GM12878 (cell line): Measurements from ENCODE around the gene SLC23A1. TPM values are rescaled to one million over a fixed set of nuclear protein-coding genes. Genes with fewer than 3 reads are reported as not detected.

ENCODE experiments used
- ATF7 ChIP-seq: fragments of 450-650 bp; IDR thresholded peaks from 2 replicates; pipeline ENCODE4 v1.6.1; 2016; ENCODE audit warnings: low read depth, mild to moderate bottlenecking
- CTCF ChIP-seq, 3 experiments: IDR thresholded peaks in 2 of 3; conservative IDR thresholded peaks in 1 of 3; 2 replicates each; pipeline ENCODE4 v1.5.1; 2011; ENCODE audit warnings: low read depth in 3 of 3, low read length in 3 of 3, mild to moderate bottlenecking in 3 of 3, control low read depth in 2 of 3, moderate library complexity in 2 of 3, inconsistent platforms in 1 of 3, mixed read lengths in 1 of 3; ENCODE audit not compliant: control insufficient read depth in 2 of 3, insufficient read depth in 1 of 3; ENCODE audit errors: extremely low read depth in 1 of 3
- DPF2 ChIP-seq: fragments of 450-650 bp; IDR thresholded peaks from 2 replicates; pipeline ENCODE4 v1.6.1; 2017; ENCODE audit warnings: mild to moderate bottlenecking
- E4F1 ChIP-seq: fragments of 450-650 bp; IDR thresholded peaks from 2 replicates; pipeline ENCODE4 v1.6.1; 2018; ENCODE audit warnings: borderline replicate concordance, mild to moderate bottlenecking; ENCODE audit not compliant: partially characterized antibody
- EZH2 ChIP-seq: IDR thresholded peaks from 2 replicates; pipeline ENCODE4 v1.6.1; 2012; ENCODE audit warnings: low read depth, mild to moderate bottlenecking, control low read depth, inconsistent platforms, low read length, borderline replicate concordance; ENCODE audit not compliant: control insufficient read depth
- GABPA ChIP-seq: IDR thresholded peaks from 2 replicates; pipeline ENCODE4 v1.6.1; 2014; ENCODE audit warnings: antibody characterized with exemption, low read depth, mild to moderate bottlenecking, inconsistent platforms
- GATAD2B ChIP-seq: fragments of 450-650 bp; conservative IDR thresholded peaks from 2 replicates; pipeline ENCODE4 v1.6.1; 2017; ENCODE audit warnings: low read depth, mild to moderate bottlenecking, moderate library complexity
- IKZF1 ChIP-seq: fragments of 450-650 bp; conservative IDR thresholded peaks from 2 replicates; pipeline ENCODE4 v1.6.1; 2017; ENCODE audit warnings: antibody characterized with exemption, mild to moderate bottlenecking
- IKZF2 ChIP-seq, 2 experiments: fragments of 450-650 bp; IDR thresholded peaks; 2 replicates each; pipeline ENCODE4 v1.6.1; 2017; ENCODE audit warnings: mild to moderate bottlenecking in 2 of 2, moderate library complexity in 2 of 2
- IRF4 ChIP-seq: IDR thresholded peaks from 2 replicates; pipeline ENCODE4 v1.6.1; 2011; ENCODE audit warnings: low read depth, low read length
- MAX ChIP-seq: IDR thresholded peaks from 2 replicates; pipeline ENCODE4 v1.6.1; 2012; ENCODE audit warnings: low read depth, low read length, improper control_type of control experiment
- MEF2A ChIP-seq: IDR thresholded peaks from 2 replicates; pipeline ENCODE4 v1.6.1; 2011; ENCODE audit warnings: low read depth, mild to moderate bottlenecking, low read length, moderate library complexity; ENCODE audit not compliant: insufficient read depth
- NR2C2 ChIP-seq: IDR thresholded peaks from 2 replicates; pipeline ENCODE4 v1.6.1; 2011; ENCODE audit warnings: borderline replicate concordance, low read depth; ENCODE audit not compliant: control insufficient read depth, insufficient read length
- PML ChIP-seq: IDR thresholded peaks from 2 replicates; pipeline ENCODE4 v1.6.1; 2012; ENCODE audit warnings: low read length, inconsistent platforms
- POLR2AphosphoS2 ChIP-seq: IDR thresholded peaks from 2 replicates; pipeline ENCODE4 v1.6.1; 2011; ENCODE audit warnings: low read depth, mild to moderate bottlenecking, low read length, improper control_type of control experiment, moderate library complexity
- RB1 ChIP-seq: fragments of 450-650 bp; formaldehyde crosslinking; IDR thresholded peaks from 2 replicates; pipeline ENCODE4 v1.6.1; 2017; ENCODE audit warnings: mild to moderate bottlenecking, borderline replicate concordance
- REST ChIP-seq: IDR thresholded peaks from 2 replicates; pipeline ENCODE4 v1.6.1; 2012; ENCODE audit warnings: mild to moderate bottlenecking, low read depth, low read length
- SIX5 ChIP-seq: IDR thresholded peaks from 2 replicates; pipeline ENCODE4 v1.6.1; 2011; ENCODE audit warnings: mild to moderate bottlenecking, low read depth, low read length, moderate library complexity; ENCODE audit not compliant: severe bottlenecking
- TCF12 ChIP-seq: IDR thresholded peaks from 2 replicates; pipeline ENCODE4 v1.6.1; 2011; ENCODE audit warnings: low read depth, mild to moderate bottlenecking, low read length
- ZBED1 ChIP-seq: IDR thresholded peaks from 2 replicates; pipeline ENCODE4 v1.6.1; 2016; ENCODE audit warnings: borderline replicate concordance
- ZNF207 ChIP-seq: fragments of 450-650 bp; IDR thresholded peaks from 2 replicates; pipeline ENCODE4 v1.6.1; 2014; ENCODE audit warnings: antibody characterized with exemption, mild to moderate bottlenecking, borderline replicate concordance
- ZZZ3 ChIP-seq: IDR thresholded peaks from 2 replicates; pipeline ENCODE4 v1.6.1; 2011; ENCODE audit warnings: low read depth; ENCODE audit not compliant: control insufficient read depth, insufficient read length
- polyA plus RNA-seq, 11 experiments: library from polyadenylated mRNA; depleted of rRNA in 4 of 11; unstranded in 6 of 11; stranded (reverse) in 5 of 11; fragments of >200 nt; fragmentation: Nextera tagmentation in 4 of 11; fragmentation: Illumina TruSeq in 1 of 11; extraction: Ambion mirVana in 4 of 11; extraction: Trizol in 1 of 11; gene quantifications; 1 replicate in 1 of 11; 2 replicates in 10 of 11; pipeline versions ENCODE4 v1.2.1 to v1.2.3, GENCODE V29; 2011 to 2016; ENCODE audit warnings: inconsistent platforms in 2 of 11, missing spikeins in 2 of 11, low read depth in 1 of 11
- total RNA-seq, 4 experiments: library from RNA; depleted of rRNA in 3 of 4; stranded (reverse); fragments of >200 nt in 3 of 4; fragmentation: Illumina TruSeq in 1 of 4; extraction: Trizol in 1 of 4; gene quantifications; 2 replicates each; pipeline versions ENCODE4 v1.2.1 to v1.2.3, GENCODE V29; 2013 to 2021

Gene SLC23A1
- total and polyA plus RNA-seq, 10 of the 15 experiments (the other 5 are each of a cell fraction or from before 2014, with no cell fraction given) = 0.35 to 4.7 (median 1.6) TPM

- TF ChIP-seq MAX (no peak), CTCF (IDR thresholded peaks at IDR 0.05 in 2 of 3, conservative IDR thresholded peaks at IDR 0.05 in 1 of 3; ENCODE audit: control insufficient read depth in 2 of 3, extremely low read depth in 1 of 3, insufficient read depth in 1 of 3, low read depth in 3 of 3, low read length in 3 of 3) (peak in 2 of 3 experiments; percentile 18 to 20; a peak in 1 of 6 replicates), IKZF2 (IDR thresholded peaks at IDR 0.05) (peak in 1 of 2 experiments; percentile 11; a peak in 2 of 4 replicates), MEF2A (no peak), E4F1 (no peak), ZZZ3 (no peak), GABPA (no peak), PML (no peak), TCF12 (peak; percentile 91), POLR2AphosphoS2 (0 out of 2 replicates have a peak, but pooled peaks have one; percentile 5), GATAD2B (0 out of 2 replicates have a peak, but pooled peaks have one; percentile 35), ZNF207 (no peak), EZH2 (no peak), REST (no peak), DPF2 (peak; percentile 41; the same call in 1 of the 2 replicates), RB1 (no peak), IRF4 (0 out of 2 replicates have a peak, but pooled peaks have one; percentile 58), ATF7 (no peak), SIX5 (no peak), ZBED1 (no peak), NR2C2 (no peak), IKZF1 (0 out of 2 replicates have a peak, but pooled peaks have one; percentile 54)
These were observed 12.9 kb upstream of the SLC23A1 start (continued) for GRCh38 chr5:139395844-139396640.
